GM18951 (cell line): Measurements from ENCODE around the gene COL19A1.
"Not testable (repeated sequence)": the region's sequence is repeated elsewhere in the genome, so short reads cannot be mapped to it uniquely, and the experiment has no call there.

ENCODE experiments used
- POLR2A ChIP-seq: IDR thresholded peaks from 4 replicates; pipeline ENCODE4 v1.6.1; 2011; ENCODE audit warnings: mild to moderate bottlenecking; ENCODE audit not compliant: insufficient read length, insufficient read depth; ENCODE audit errors: extremely low read depth
- in situ Hi-C: fragments of 300-500 bp; cut with MboI; formaldehyde crosslinking; loops from one replicate; pipeline ENCODE4 v1.12.0; 2022; ENCODE audit warnings: low sequenced_read_pairs, mixed read lengths, inconsistent platforms; ENCODE audit not compliant: unreplicated experiment

The COL19A1 gene

DNA sequence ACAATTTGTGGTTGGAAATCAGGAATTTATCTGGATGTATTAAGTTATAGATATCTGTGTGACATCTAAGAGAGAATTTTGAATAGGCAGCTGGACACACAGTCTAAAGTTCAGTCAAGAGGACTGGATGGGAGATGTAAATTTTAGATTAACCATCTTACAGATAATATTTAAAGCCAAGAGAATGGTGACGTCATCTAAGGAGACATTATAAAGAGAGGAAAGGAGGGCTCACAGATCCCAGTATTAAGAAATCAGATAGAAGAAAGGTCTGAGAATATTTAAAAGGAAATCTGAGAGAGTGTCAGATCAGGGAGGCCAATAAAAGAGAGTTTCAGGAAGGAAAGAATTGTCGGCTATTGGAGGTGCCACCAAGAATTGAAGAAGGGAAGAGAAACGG is 9.4 kb downstream of the COL19A1 start:
- in situ Hi-C loops, result no loop called here
- TF ChIP-seq POLR2A, result no peak

DNA sequence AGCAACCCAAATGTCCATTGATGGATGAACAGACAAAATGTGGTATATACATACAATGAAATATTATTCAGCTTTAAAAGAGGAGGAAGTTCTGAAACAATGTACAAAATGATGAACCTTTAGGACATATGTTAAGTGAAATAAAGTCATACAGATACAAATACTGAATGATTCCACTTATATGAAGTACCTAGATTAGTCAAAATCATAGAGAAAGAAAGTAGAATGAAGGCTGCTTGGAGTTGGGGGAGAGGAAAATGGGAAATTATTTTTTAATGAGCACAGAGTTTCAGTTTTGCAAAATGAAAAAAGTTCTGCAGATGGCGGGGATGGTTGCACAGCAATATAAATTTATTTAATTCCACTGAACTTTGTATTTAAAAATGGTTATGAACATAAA is 12.4 kb downstream of the COL19A1 start:
- in situ Hi-C loops, result no loop called here
- TF ChIP-seq POLR2A, result no peak

DNA sequence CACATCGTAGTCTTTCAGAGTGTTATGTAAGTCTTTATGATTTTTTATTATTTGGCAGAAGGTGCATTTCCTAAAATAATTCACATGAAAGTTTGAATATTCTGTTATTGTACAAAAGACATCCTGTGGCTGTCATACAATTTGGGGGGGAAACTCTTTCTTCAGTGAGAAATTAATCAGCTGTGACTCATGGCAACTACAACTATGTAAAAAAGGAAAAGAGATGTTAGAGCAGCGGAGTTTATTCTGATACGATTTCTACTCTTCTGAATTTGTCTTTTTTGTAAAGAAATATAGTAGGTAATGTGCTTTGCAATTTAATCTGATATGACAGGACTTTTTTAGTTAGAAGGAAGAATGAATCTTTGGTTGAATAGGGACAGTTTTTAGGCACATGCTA is 14.2 kb downstream of the COL19A1 start:
- in situ Hi-C loops, result no loop called here
- no peak for TF ChIP-seq POLR2A

DNA sequence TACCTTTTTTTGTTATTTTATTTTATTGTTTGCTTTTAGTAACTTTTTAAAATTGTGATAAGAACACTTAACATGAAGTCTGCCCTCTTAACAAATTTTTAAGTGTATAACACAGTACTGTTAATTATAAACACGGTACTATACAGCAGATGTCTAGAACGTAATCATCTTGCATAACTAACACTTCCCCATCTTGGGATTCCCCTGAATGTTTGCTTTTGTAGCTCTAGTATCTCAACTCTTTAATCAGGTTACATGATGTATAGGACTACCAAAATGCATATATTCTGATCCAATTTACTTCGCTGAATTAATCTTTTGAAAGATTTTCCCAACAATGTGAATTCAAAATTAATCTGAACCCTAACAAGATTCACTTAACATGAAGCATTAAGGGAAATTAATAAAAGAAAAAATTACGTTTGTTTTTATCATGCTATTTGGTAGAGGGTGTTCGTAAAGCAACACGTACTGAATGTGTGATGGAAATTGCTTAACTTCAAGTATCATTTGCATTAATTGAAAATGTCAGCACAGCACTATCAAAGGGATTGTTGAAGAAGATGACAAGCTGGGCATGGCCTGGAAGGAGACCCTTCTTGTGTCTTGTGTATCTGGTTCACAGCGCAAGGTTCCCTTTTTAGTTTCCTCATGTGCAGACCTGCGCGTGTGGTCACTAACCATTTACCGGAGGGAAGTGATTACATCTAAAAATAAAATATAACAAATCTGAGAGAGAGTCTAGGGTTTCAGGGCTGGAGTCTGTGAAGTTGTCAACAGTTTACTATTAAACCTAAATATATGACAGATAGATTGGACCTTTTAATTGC is 15.2 kb downstream of the COL19A1 start:
- in situ Hi-C loops, result no loop called here
- TF ChIP-seq POLR2A, result no peak

DNA sequence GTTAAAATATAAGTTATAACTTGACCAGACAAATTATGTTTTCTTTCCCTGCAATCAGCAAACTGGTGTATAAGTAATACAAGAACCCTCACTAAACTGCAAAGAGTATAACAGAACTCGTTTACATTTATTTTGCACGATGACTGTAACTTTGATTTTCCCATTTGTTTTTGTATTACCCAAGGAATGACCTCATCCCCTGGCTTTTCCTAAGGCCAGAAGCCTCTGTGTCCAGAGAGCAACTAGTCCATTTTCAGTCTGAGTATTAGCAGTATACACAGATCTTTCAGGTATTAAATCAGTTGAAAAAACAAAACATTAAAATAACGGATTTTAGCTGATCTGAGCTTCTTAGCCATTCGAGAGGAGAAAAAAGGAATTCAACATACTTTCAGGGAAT is 17.2 kb downstream of the COL19A1 start:
- in situ Hi-C loops, result no loop called here
- no peak for TF ChIP-seq POLR2A

DNA sequence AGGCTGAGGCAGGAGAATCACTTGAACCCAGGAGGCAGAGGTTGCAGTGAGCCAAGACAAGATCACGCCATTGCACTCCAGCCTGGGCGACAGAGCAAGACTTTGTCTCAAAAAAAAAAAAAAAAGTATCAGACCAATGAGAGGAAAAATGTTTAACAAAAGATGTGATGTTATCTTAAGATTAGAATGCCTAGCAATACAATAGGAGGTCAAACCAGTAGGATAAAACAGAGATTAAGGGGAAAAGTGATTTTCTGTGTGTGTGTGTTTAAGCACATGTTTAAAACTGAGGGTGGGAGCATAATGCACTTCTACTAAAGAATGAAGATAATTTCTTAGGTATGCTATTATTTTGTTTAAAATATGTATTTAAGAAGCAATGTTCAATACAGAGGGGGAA is 17.9 kb downstream of the COL19A1 start:
- in situ Hi-C loops, result no loop called here
- TF ChIP-seq POLR2A, result no peak

DNA sequence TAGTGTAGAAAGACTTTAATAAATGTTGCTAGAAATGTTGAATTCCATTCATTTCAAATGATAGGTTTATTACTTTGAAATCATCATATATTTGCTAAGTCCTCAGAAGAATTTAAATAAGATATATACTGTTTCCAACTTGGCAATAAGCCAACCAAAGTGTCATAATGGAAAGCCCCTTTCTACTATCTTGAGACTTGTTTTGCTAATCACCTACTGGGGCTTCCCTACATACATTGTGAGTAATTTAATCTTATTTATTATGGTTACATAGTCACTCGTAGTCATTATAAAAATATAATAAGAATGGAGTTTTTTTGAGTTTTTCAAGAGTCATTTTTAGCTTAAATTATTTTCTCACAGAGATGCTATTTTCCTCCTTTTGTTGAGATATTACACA is 20.7 kb downstream of the COL19A1 start:
- in situ Hi-C loops, result no loop called here

DNA sequence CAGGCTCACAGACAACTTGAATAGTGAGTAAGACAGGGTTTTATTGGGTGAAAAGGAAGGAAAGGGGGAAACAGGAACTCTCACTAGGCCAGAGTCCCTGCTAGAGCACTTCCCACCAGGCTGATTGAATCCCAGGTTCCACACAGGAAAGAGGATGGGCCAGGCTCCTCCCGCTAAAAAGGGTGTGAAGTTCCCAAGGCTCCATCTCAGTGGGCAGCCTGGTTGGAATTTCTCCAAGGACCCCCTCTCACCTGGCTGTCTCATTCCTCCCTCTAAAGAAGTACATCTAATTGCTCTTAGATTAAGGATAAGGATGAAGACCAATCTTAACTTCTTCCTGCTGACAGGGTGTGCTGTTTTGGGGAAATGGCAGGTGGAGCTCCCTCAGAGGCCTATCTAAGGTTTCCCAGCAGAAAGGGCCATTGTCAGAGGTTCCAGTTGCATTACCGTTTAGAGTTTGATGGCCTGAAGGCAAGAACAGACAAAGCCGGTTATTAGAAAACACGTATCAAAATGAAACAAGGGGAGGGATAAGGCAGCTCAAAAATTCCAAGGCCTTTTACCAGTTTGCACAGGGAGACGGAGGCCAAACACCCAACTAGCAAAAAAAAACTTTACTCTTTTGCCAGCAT is 21.5 kb downstream of the COL19A1 start:
- no peak for TF ChIP-seq POLR2A
- in situ Hi-C loops, result no loop called here

More for the DNA sequence above, 20.7 kb downstream of the COL19A1 start:
- TF ChIP-seq POLR2A, result no peak

DNA sequence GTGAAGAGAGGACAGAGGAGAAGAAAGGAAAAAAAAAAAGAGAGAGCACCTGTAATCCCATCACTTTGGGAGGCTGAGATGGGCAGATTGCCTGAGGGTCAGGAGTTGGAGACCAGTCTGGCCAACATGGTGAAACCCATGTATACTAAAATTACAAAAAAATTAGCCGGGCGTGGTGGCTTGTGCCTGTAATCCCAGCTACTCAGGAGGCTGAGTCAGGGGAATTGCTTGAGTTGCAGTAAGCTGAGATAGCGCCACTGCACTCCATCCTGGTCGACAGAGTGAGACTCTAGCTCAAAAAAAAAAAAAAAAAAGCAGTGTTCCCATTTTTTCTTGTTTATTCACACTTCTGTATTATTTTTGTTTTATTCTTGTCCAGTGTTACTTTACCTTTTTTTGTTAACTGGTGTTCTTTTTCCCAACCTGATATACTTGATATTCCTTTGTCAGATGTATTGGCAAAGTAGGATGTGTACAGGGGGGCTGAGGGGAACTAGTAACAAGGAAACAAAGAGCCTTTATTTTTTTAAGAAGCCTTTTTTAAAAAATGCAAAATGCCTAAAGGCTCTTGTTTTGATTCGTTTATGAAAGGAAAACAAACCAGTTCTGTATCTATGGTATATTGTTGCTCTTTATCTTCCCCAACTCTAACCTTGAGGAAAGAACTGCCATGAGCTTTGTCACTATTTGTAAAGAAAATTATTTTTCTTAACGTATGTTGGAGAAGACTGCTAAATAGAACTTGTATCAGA is 22.3 kb downstream of the COL19A1 start:
- in situ Hi-C loops, result no loop called here

DNA sequence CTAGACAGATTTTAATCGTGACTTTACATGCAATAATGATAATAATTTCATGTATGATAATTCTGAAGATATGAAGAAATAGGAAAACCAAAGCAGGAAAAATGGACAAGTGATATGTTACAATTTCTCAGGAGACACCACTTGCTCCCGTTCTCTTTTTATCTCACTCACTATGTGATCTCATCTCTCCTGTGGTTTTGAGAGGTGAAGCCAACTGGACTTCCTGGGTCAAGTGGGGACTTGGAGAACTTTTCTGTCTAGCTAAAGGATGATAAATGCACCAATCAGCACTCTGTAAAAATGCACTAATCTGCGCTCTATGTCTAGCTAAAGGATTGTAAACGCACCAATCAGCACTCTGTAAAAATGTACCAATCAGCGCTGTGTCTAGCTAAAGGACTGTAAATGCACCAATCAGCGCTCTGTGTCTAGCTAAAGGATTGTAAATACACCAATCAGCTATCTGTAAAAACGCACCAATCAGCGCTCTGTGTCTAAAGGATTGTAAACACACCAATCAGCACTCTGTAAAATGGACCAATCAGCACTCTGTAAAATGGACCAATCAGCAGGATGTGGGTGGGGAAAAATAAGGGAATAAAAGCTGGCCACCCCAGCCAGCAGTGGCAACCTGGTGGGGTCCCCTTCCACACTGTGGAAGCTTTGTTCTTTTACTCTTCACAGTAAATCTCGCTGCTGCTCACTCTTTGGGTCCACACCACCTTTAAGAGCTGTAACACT is 23.0 kb downstream of the COL19A1 start:
- in situ Hi-C loops, result not testable (repeated sequence)

More for the DNA sequence above, 22.3 kb downstream of the COL19A1 start:
- no peak for TF ChIP-seq POLR2A

DNA sequence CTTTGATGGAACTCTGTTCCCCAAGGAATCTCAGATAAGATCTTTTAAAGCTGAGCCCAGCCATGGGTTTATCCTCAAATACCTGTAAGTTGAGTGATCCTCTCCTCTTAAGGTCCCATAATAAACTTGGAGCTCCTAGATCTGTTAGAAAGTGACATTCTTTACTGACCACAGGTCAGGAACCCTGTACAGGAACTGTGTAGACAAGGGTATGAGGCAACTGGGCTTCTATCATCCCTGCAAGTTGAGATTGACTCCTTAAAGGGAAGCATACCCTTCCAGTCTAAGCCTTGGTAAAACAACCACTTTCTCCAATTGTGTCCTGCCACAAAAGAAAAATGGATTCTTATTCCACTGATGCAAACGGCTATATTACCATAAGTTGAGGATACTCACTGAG is 26.2 kb downstream of the COL19A1 start:
- in situ Hi-C loops, result not testable (repeated sequence)

DNA sequence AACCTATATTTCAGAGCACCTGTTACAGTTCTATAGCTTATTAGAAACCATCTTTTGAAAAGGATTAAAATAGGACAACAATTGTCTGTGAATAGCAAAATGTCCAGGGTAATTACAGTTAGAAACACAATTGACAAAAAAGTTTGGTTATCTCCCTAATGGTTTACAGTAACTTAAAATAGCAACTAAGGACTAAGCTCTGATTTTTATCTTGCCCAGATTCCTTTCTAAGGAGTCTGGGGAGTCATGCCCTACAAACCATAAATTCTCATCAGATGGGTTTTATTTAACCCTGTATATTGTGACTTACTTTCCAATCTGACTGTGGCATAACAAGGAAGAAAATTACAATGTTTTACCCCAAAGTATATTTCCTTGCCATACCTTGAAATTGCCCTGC is 26.9 kb downstream of the COL19A1 start:
- in situ Hi-C loops, result not testable (repeated sequence)

DNA sequence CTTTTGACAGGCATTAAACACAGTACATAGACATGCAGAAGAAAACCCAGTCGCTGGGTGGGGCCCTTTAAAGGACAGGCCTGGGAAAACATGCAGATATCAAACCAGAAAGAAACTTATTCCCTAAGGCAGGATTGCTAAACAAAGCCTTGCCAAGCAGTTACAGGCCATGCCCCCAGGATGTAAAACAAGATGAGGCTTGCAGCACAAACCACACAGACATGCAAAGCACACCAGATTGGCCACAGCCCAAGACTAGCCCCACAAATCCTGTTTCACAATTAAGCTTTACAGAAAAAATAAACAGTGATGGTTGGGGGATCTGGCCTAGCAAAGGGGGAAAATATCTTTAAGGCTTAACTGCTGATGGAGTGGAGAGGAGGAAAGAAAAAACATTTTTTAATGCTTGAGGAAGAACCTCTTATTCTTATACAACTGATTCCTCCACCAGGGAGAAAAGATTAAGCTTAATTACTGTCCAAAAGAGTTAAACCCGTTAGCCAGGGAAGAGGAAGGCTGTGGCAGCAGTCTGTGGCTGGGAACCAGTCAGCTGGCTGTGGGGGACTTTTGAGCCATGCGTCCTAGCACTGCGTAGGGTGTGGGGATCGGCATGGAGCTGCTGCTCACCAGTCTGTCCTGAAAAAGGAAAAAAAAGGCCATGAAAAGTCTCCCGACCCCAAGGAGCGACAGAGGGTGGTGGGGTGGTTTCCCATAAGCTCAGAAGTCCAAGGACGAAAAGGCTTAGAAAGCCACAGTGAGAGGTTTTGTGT is 28.4 kb downstream of the COL19A1 start:
- TF ChIP-seq POLR2A, result no peak
- in situ Hi-C loops, result no loop called here

DNA sequence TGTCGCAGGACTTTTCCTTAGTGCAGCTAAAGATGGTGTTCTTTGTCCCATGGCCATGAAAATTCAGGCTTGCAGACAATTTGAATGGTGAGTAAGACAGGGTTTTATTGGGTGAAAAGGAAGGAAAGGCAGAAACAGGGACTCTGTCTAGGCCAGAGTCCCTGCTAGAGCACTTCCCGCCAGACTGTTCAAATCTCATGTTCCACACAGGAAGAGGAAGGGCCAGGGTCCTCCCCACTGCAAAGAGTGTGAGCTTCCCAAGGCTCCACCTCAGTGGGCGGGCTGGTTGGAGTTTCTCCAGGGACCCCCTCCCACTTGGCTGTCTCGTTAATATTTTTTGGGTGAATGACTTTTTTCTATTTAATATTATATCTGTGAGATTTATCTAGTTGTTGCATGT is 29.0 kb downstream of the COL19A1 start:
- TF ChIP-seq POLR2A, result no peak
- in situ Hi-C loops, result no loop called here
